ENCODE results near the gene FAM118A.
A peak's percentile ranks its signal among the peaks of the same experiment; 100 is the strongest.
"Not testable (repeated sequence)": the region's sequence is repeated elsewhere in the genome, so short reads cannot be mapped to it uniquely, and the experiment has no call there.

Gene FAM118A

GRCh38 chr22:45295004-45295403 lies 14.7 kb upstream of the FAM118A start:
- H3K27me3 Mint-ChIP-seq, H3K27ac Mint-ChIP-seq, H3K9me3 Mint-ChIP-seq: not testable (repeated sequence)

GRCh38 chr22:45295492-45295891 lies 14.2 kb upstream of the FAM118A start:
- no peak overlapping the region for H3K27ac Mint-ChIP-seq
- no peak overlapping the region for H3K4me3 Mint-ChIP-seq
- peaks cover 36% of the 10 kb centered on the region for H3K4me1 Mint-ChIP-seq
- no peaks in the 10 kb centered on the region for H3K9me3 Mint-ChIP-seq
- DNase-seq (no peak), ATAC-seq (no peak)
- no peaks in the 10 kb centered on the region for H3K27me3 Mint-ChIP-seq

More at GRCh38 chr22:45295004-45295403, 14.7 kb upstream of the FAM118A start:
- DNase-seq, H3K4me3 Mint-ChIP-seq, ATAC-seq: not testable (repeated sequence)
- peaks cover 36% of the 10 kb centered on the region for H3K4me1 Mint-ChIP-seq

GRCh38 chr22:45296628-45297297 lies 13.0 kb upstream of the FAM118A start:
- peak overlapping the region in 1 of 2 donors; percentile 66 for H3K4me3 Mint-ChIP-seq
- H3K27ac Mint-ChIP-seq = peak overlapping the region; percentile 53 to 79
- peaks cover 38% of the 10 kb centered on the region for H3K4me1 Mint-ChIP-seq
- ATAC-seq = peak; percentile 81
- DNase-seq = peak; percentile 13 to 34
- H3K9me3 Mint-ChIP-seq = no peaks in the 10 kb centered on the region
- H3K27me3 Mint-ChIP-seq = no peaks in the 10 kb centered on the region

- DNase-seq (no peak), ATAC-seq (no peak)
- no peaks in the 10 kb centered on the region for H3K9me3 Mint-ChIP-seq
- H3K27me3 Mint-ChIP-seq = no peaks in the 10 kb centered on the region
- H3K4me3 Mint-ChIP-seq = no peak overlapping the region
- no peak overlapping the region for H3K27ac Mint-ChIP-seq
- H3K4me1 Mint-ChIP-seq = peaks cover 48% of the 10 kb centered on the region
Observed at GRCh38 chr22:45298934-45299505, 10.7 kb upstream of the FAM118A start.

GRCh38 chr22:45302751-45303150 lies 7.0 kb upstream of the FAM118A start:
- H3K27me3 Mint-ChIP-seq = no peaks in the 10 kb centered on the region
- DNase-seq (no peak), ATAC-seq (no peak)
- H3K4me1 Mint-ChIP-seq = peaks cover 29% of the 10 kb centered on the region
- no peaks in the 10 kb centered on the region for H3K9me3 Mint-ChIP-seq
- H3K27ac Mint-ChIP-seq = no peak overlapping the region
- no peak overlapping the region for H3K4me3 Mint-ChIP-seq

GRCh38 chr22:45303181-45303580 lies 6.6 kb upstream of the FAM118A start:
- no peak for ATAC-seq
- DNase-seq = no peak
- H3K27me3 Mint-ChIP-seq = no peaks in the 10 kb centered on the region
- no peak overlapping the region for H3K4me3 Mint-ChIP-seq
- peaks cover 30% of the 10 kb centered on the region for H3K4me1 Mint-ChIP-seq
- no peaks in the 10 kb centered on the region for H3K9me3 Mint-ChIP-seq
- H3K27ac Mint-ChIP-seq = no peak overlapping the region

- Mint-ChIP-seq H3K27me3 (no peaks in the 10 kb centered on the region), H3K4me3 (no peak overlapping the region), H3K4me1 (peaks cover 26% of the 10 kb centered on the region), H3K27ac (no peak overlapping the region), H3K9me3 (no peaks in the 10 kb centered on the region)
- no peak for ATAC-seq
- DNase-seq = no peak
Observed at GRCh38 chr22:45304971-45305370, 4.8 kb upstream of the FAM118A start.

GRCh38 chr22:45305456-45306075 lies 4.2 kb upstream of the FAM118A start:
- H3K4me3 Mint-ChIP-seq = no peak overlapping the region
- H3K27me3 Mint-ChIP-seq = no peaks in the 10 kb centered on the region
- no peak overlapping the region for H3K27ac Mint-ChIP-seq
- DNase-seq = no peak
- H3K9me3 Mint-ChIP-seq = no peaks in the 10 kb centered on the region
- H3K4me1 Mint-ChIP-seq = peaks cover 28% of the 10 kb centered on the region
- no peak for ATAC-seq

- Mint-ChIP-seq H3K27me3 (no peaks in the 10 kb centered on the region), H3K4me3 (no peak overlapping the region)
Observed at GRCh38 chr22:45306139-45306538, 3.6 kb upstream of the FAM118A start.

GRCh38 chr22:45308391-45308956 lies 1.3 kb upstream of the FAM118A start:
- H3K27ac Mint-ChIP-seq = peak overlapping the region; percentile 95 to 98
- H3K4me1 Mint-ChIP-seq = peaks cover 45% of the 10 kb centered on the region
- H3K9me3 Mint-ChIP-seq = no peaks in the 10 kb centered on the region
- no peak for DNase-seq
- H3K27me3 Mint-ChIP-seq = no peaks in the 10 kb centered on the region
- H3K4me3 Mint-ChIP-seq = peak overlapping the region; percentile 89 to 98
- ATAC-seq = no peak

More at GRCh38 chr22:45306139-45306538, 3.6 kb upstream of the FAM118A start:
- ATAC-seq (no peak), DNase-seq (no peak)
- Mint-ChIP-seq H3K27ac (no peak overlapping the region), H3K4me1 (peaks cover 34% of the 10 kb centered on the region), H3K9me3 (no peaks in the 10 kb centered on the region)

GRCh38 chr22:45308957-45309421 lies 745 bp upstream of the FAM118A start:
- Mint-ChIP-seq H3K27me3 (no peaks in the 10 kb centered on the region), H3K27ac (peak overlapping the region; percentile 95 to 98), H3K4me3 (peak overlapping the region; percentile 89 to 98), H3K4me1 (peaks cover 50% of the 10 kb centered on the region), H3K9me3 (no peaks in the 10 kb centered on the region)
- DNase-seq (peak; percentile 29 to 44), ATAC-seq (no peak)

- Mint-ChIP-seq H3K27me3 (no peaks in the 10 kb centered on the region), H3K9me3 (no peaks in the 10 kb centered on the region), H3K4me3 (peak overlapping the region; percentile 90 to 98), H3K4me1 (peaks cover 64% of the 10 kb centered on the region), H3K27ac (peak overlapping the region; percentile 87 to 97)
- ATAC-seq (no peak), DNase-seq (peak; percentile 15 to 18)
Observed at GRCh38 chr22:45310331-45310976, 720 bp downstream of the FAM118A start.

GRCh38 chr22:45310977-45311531 lies 1.3 kb downstream of the FAM118A start:
- DNase-seq = no peak
- no peak for ATAC-seq
- Mint-ChIP-seq H3K27ac (peak overlapping the region; percentile 70 to 97), H3K9me3 (no peaks in the 10 kb centered on the region), H3K4me1 (peaks cover 70% of the 10 kb centered on the region), H3K4me3 (peak overlapping the region; percentile 90 to 98), H3K27me3 (no peaks in the 10 kb centered on the region)

GRCh38 chr22:45312415-45312814 lies 2.7 kb downstream of the FAM118A start:
- Mint-ChIP-seq H3K27me3 (no peaks in the 10 kb centered on the region), H3K4me3 (no peak overlapping the region), H3K9me3 (no peaks in the 10 kb centered on the region), H3K4me1 (peaks cover 83% of the 10 kb centered on the region), H3K27ac (no peak overlapping the region)
- no peak for DNase-seq
- ATAC-seq = no peak

GRCh38 chr22:45312856-45313255 lies 3.1 kb downstream of the FAM118A start:
- Mint-ChIP-seq H3K4me1 (peaks cover 88% of the 10 kb centered on the region), H3K4me3 (no peak overlapping the region), H3K27ac (no peak overlapping the region), H3K27me3 (no peaks in the 10 kb centered on the region), H3K9me3 (no peaks in the 10 kb centered on the region)
- no peak for ATAC-seq
- DNase-seq = no peak

Measured in stimulated activated naive CD8-positive, alpha-beta T cell treated with anti-CD3 and anti-CD28 coated beads, Interleukin-15, amount 100 ng/mL, for 72 hours (primary cell).